Naive thymus-derived CD4-positive, alpha-beta T cell (primary cell): ENCODE results near the gene HOXB5. TPM values are rescaled to one million over a fixed set of nuclear protein-coding genes. Genes with fewer than 3 reads are reported as not detected.
A peak's percentile ranks its signal among the peaks of the same experiment; 100 is the strongest.

ENCODE experiments used
- ATAC-seq: fragments of 150-1000 bp; cut with Tn5 transposase; 2 replicates; pipeline ENCODE4 v1.10.0; 2021; ENCODE audit warnings: mild to moderate bottlenecking, moderate library complexity
- CTCF ChIA-PET: fragments of 350-600 bp; sonication (Branson Sonifier 250); formaldehyde crosslinking; loops from one replicate; lab custom pipeline; 2021; ENCODE audit warnings: antibody characterized with exemption; lab: Charles Lee
- POLR2A ChIA-PET: fragments of 350-600 bp; sonication (Branson Sonifier 250); formaldehyde crosslinking; loops from one replicate; lab custom pipeline; 2021; ENCODE audit warnings: antibody characterized with exemption, inconsistent platforms; lab: Charles Lee
- DNase-seq, 9 donors: peaks; one replicate each; pipeline versions ENCODE4 v3.0.0 to v3.0.0-alpha.2; 2020 to 2022; ENCODE audit warnings: mixed read lengths in 1 of 9
- H3K27ac ChIP-seq: one replicate; pipeline ENCODE4 v1.7.0; 2013; ENCODE audit warnings: mild to moderate bottlenecking, low read depth, low read length, moderate library complexity
- H3K27me3 ChIP-seq, 2 donors: one replicate each; pipeline ENCODE4 v1.7.0; 2013; ENCODE audit warnings: low read length in 2 of 2, mild to moderate bottlenecking in 2 of 2, moderate library complexity in 2 of 2; ENCODE audit not compliant: control insufficient read depth in 2 of 2, insufficient read depth in 2 of 2
- H3K36me3 ChIP-seq, 3 experiments: 1 replicate in 2 of 3; 2 replicates in 1 of 3; pipeline ENCODE4 v1.7.0; 2013; ENCODE audit warnings: low read length in 3 of 3, mild to moderate bottlenecking in 3 of 3, moderate library complexity in 1 of 3; ENCODE audit not compliant: insufficient read depth in 3 of 3, control insufficient read depth in 2 of 3
- H3K4me1 ChIP-seq, 2 donors: one replicate each; pipeline ENCODE4 v1.7.0; 2013; ENCODE audit warnings: low read length in 2 of 2, mild to moderate bottlenecking in 2 of 2, moderate library complexity in 1 of 2; ENCODE audit not compliant: control insufficient read depth in 2 of 2, insufficient read depth in 2 of 2
- H3K4me3 ChIP-seq: 2 replicates; pipeline ENCODE4 v1.7.0; 2013; ENCODE audit warnings: mild to moderate bottlenecking, low read length
- H3K9me3 ChIP-seq, 3 experiments: 1 replicate in 2 of 3; 2 replicates in 1 of 3; pipeline ENCODE4 v1.7.0; 2013; ENCODE audit warnings: low read length in 3 of 3; ENCODE audit not compliant: control insufficient read depth in 2 of 3
- H3K27ac Mint-ChIP-seq, 9 donors: one replicate each; pipeline ENCODE4 v1.8.0; 2020 to 2022; ENCODE audit warnings: mixed read lengths in 9 of 9, mild to moderate bottlenecking in 8 of 9, moderate library complexity in 5 of 9, inconsistent platforms in 2 of 9
- H3K27me3 Mint-ChIP-seq, 5 donors: one replicate each; pipeline ENCODE4 v1.8.0; 2021 to 2022; ENCODE audit warnings: mixed read lengths in 5 of 5, mild to moderate bottlenecking in 1 of 5
- H3K36me3 Mint-ChIP-seq, 5 donors: one replicate each; pipeline ENCODE4 v1.8.0; 2020 to 2022; ENCODE audit warnings: mixed read lengths in 5 of 5, mild to moderate bottlenecking in 3 of 5, inconsistent platforms in 1 of 5
- H3K4me1 Mint-ChIP-seq, 7 donors: one replicate each; pipeline ENCODE4 v1.8.0; 2020 to 2022; ENCODE audit warnings: mixed read lengths in 7 of 7, mild to moderate bottlenecking in 3 of 7, inconsistent platforms in 1 of 7
- H3K4me3 Mint-ChIP-seq, 10 donors: one replicate each; pipeline ENCODE4 v1.8.0; 2020 to 2022; ENCODE audit warnings: mild to moderate bottlenecking in 10 of 10, mixed read lengths in 10 of 10, moderate library complexity in 6 of 10, inconsistent platforms in 2 of 10
- H3K9me3 Mint-ChIP-seq, 11 donors: one replicate each; pipeline ENCODE4 v1.8.0; 2020 to 2022; ENCODE audit warnings: mixed read lengths in 11 of 11, mild to moderate bottlenecking in 4 of 11, inconsistent platforms in 1 of 11, moderate library complexity in 1 of 11
- intact Hi-C, 2 donors: fragments of 100-400 bp; cut with micrococcal nuclease; formaldehyde crosslinking; loops; one replicate each; pipeline ENCODE4 v1.15.1; 2023
- polyA plus RNA-seq, 2 donors: library from polyadenylated mRNA; unstranded; fragments of 300-500 nt; fragmentation: Illumina TruSeq; gene quantifications; one replicate each; pipeline ENCODE4 v1.2.3, GENCODE V29; 2021
- total RNA-seq, 6 experiments: library from RNA in 5 of 6; stranded (reverse) in 5 of 6; gene quantifications; 1 replicate in 5 of 6; 2 replicates in 1 of 6; pipeline ENCODE4 v1.2.3 and lab custom pipeline; 2021 to 2026

HOXB5 gene
- total and polyA plus RNA-seq, 7 experiments from 2014 or later = not detected

- Histone ChIP-seq H3K36me3 (peaks cover 0 to 5% (median 0%) of the 10 kb centered on the region in 3 experiments), H3K4me3 (peak overlapping the region; percentile 31), H3K9me3 (no peaks in the 10 kb centered on the region), H3K4me1 (peaks cover 0 to 29% of the 10 kb centered on the region in 2 donors), H3K27me3 (no peaks in the 10 kb centered on the region), H3K27ac (peak overlapping the region; percentile 90)
- DNase-seq = peak in 1 of 9 donors; percentile 11
- H3K36me3 Mint-ChIP-seq = peaks cover 0 to 19% (median 8%) of the 10 kb centered on the region in 5 donors
- intact Hi-C loops = loop anchor here in 1 of 2 donors (10.0 kb wide), 1 partner anchor 348 kb away; the partner anchor contains the start of gene ATP5MC1
- ChIA-PET CTCF (interaction anchor here (0.6 to 1.8 kb wide), 4 partner anchors 9 to 85 kb away, joined by 3 to 7 read pairs (median 4); no protein-coding TSS in a partner anchor), POLR2A (interaction anchor here (0.5 to 4.3 kb wide), 7 partner anchors 8 to 1603 kb away, joined by 3 to 24 read pairs (median 3); partner anchors contain the start of gene PPP1R9B)
- H3K9me3 Mint-ChIP-seq = no peaks in the 10 kb centered on the region
- peaks cover 15 to 56% (median 48%) of the 10 kb centered on the region in 7 donors for H3K4me1 Mint-ChIP-seq
- H3K4me3 Mint-ChIP-seq = peak overlapping the region in 9 of 10 donors; percentile 71 to 100 (median 94)
- peaks cover 0 to 18% (median 10%) of the 10 kb centered on the region in 5 donors for H3K27me3 Mint-ChIP-seq
- no peak for ATAC-seq
- peak overlapping the region; percentile 87 to 100 (median 95) for H3K27ac Mint-ChIP-seq
These were observed 46.4 kb downstream of the HOXB5 start for GRCh38 chr17:48546924-48547807.

- intact Hi-C loops = loop anchor here in 1 of 2 donors (10.0 kb wide), 1 partner anchor 348 kb away; the partner anchor contains the start of gene ATP5MC1
- Histone ChIP-seq H3K36me3 (peaks cover 0 to 5% (median 0%) of the 10 kb centered on the region in 3 experiments), H3K9me3 (no peaks in the 10 kb centered on the region), H3K4me3 (peak overlapping the region; percentile 31), H3K4me1 (peaks cover 0 to 29% of the 10 kb centered on the region in 2 donors), H3K27ac (peak overlapping the region; percentile 90), H3K27me3 (no peaks in the 10 kb centered on the region)
- Mint-ChIP-seq H3K4me3 (peak overlapping the region; percentile 15 to 100 (median 94)), H3K4me1 (peaks cover 20 to 62% (median 49%) of the 10 kb centered on the region in 7 donors), H3K36me3 (peaks cover 0 to 21% (median 8%) of the 10 kb centered on the region in 5 donors), H3K9me3 (no peaks in the 10 kb centered on the region), H3K27ac (peak overlapping the region; percentile 87 to 100 (median 95)), H3K27me3 (peaks cover 0 to 22% (median 10%) of the 10 kb centered on the region in 5 donors)
- ChIA-PET POLR2A (interaction anchor here (0.7 to 4.3 kb wide), 7 partner anchors 11 to 92 kb away, joined by 3 to 24 read pairs (median 3); no protein-coding TSS in a partner anchor), CTCF (interaction anchor here (0.6 to 1.8 kb wide), 3 partner anchors 8 to 54 kb away, joined by 3 to 7 read pairs (median 4); no protein-coding TSS in a partner anchor)
- DNase-seq (no peak), ATAC-seq (no peak)
These were observed 47.2 kb downstream of the HOXB5 start for GRCh38 chr17:48546137-48546923.

- peak overlapping the region; percentile 94 to 100 (median 95) for H3K4me3 Mint-ChIP-seq
- H3K27me3 ChIP-seq = no peaks in the 10 kb centered on the region
- H3K4me1 Mint-ChIP-seq = peaks cover 20 to 68% (median 54%) of the 10 kb centered on the region in 7 donors
- H3K27ac ChIP-seq = peak overlapping the region; percentile 90
- intact Hi-C loops = loop anchor here in 1 of 2 donors (10.0 kb wide), 1 partner anchor 349 kb away; the partner anchor contains the start of gene ATP5MC1
- POLR2A ChIA-PET = interaction anchor here (1.0 to 4.3 kb wide), 3 partner anchors 11 to 34 kb away, joined by 3 to 24 read pairs (median 3); no protein-coding TSS in a partner anchor
- H3K4me1 ChIP-seq = peaks cover 0 to 29% of the 10 kb centered on the region in 2 donors
- H3K27ac Mint-ChIP-seq = peak overlapping the region; percentile 54 to 100 (median 95)
- DNase-seq = no peak
- CTCF ChIA-PET = no interaction called here
- peaks cover 0 to 5% (median 0%) of the 10 kb centered on the region in 3 experiments for H3K36me3 ChIP-seq
- H3K9me3 ChIP-seq = no peaks in the 10 kb centered on the region
- no peaks in the 10 kb centered on the region for H3K9me3 Mint-ChIP-seq
- peaks cover 0 to 22% (median 10%) of the 10 kb centered on the region in 5 donors for H3K27me3 Mint-ChIP-seq
- peaks cover 0 to 24% (median 8%) of the 10 kb centered on the region in 5 donors for H3K36me3 Mint-ChIP-seq
- no peak overlapping the region for H3K4me3 ChIP-seq
- ATAC-seq = no peak
These were observed 48.0 kb downstream of the HOXB5 start for GRCh38 chr17:48545539-48545938.

- Mint-ChIP-seq H3K27ac (peak within 1 kb of the TSS; percentile 87 to 100 (median 95)), H3K4me3 (peak within 1 kb of the TSS; percentile 94 to 100 (median 95)), H3K4me1 (peaks cover 20 to 73% (median 58%) of the 10 kb centered on the region in 7 donors), H3K9me3 (no peaks in the 10 kb centered on the region), H3K27me3 (peaks cover 0 to 22% (median 10%) of the 10 kb centered on the region in 5 donors), H3K36me3 (peaks cover 0 to 25% (median 8%) of the 10 kb centered on the region in 5 donors)
- ChIA-PET POLR2A (interaction anchor here (1.1 to 4.3 kb wide), 2 partner anchors 12 to 35 kb away, joined by 3 to 24 read pairs; no protein-coding TSS in a partner anchor), CTCF (no interaction called here)
- H3K27ac ChIP-seq = peak within 1 kb of the TSS; percentile 90
- peak within 1 kb of the TSS; percentile 80 for H3K4me3 ChIP-seq
- H3K4me1 ChIP-seq = peaks cover 0 to 34% of the 10 kb centered on the region in 2 donors
- H3K9me3 ChIP-seq = no peaks in the 10 kb centered on the region
- DNase-seq (no peak), ATAC-seq (no peak)
- H3K27me3 ChIP-seq = no peaks in the 10 kb centered on the region
- peaks cover 0 to 5% (median 0%) of the 10 kb centered on the region in 3 experiments for H3K36me3 ChIP-seq
- intact Hi-C loops = loop anchor here in 1 of 2 donors (10.0 kb wide), 1 partner anchor 350 kb away; the partner anchor contains the start of gene ATP5MC1
These were observed 48.6 kb downstream of the HOXB5 start, which contains the start of gene HOXB2 for GRCh38 chr17:48545022-48545375. HOXB2 (minus strand) TSS chr17:48545109; CDS start chr17:48544911, 198 bp downstream.

- peak in 6 of 9 donors; percentile 27 to 59 (median 34) for DNase-seq
- Mint-ChIP-seq H3K36me3 (peaks cover 0 to 25% (median 8%) of the 10 kb centered on the region in 5 donors), H3K27ac (peak overlapping the region; percentile 87 to 100 (median 95)), H3K4me1 (peaks cover 20 to 77% (median 62%) of the 10 kb centered on the region in 7 donors), H3K4me3 (peak overlapping the region; percentile 94 to 100 (median 95)), H3K9me3 (no peaks in the 10 kb centered on the region), H3K27me3 (peaks cover 0 to 23% (median 10%) of the 10 kb centered on the region in 5 donors)
- ChIA-PET CTCF (no interaction called here), POLR2A (interaction anchor here (0.7 to 2.4 kb wide), 6 partner anchors 9 to 51 kb away, joined by 3 to 12 read pairs (median 3); no protein-coding TSS in a partner anchor)
- peak overlapping the region; percentile 80 for H3K4me3 ChIP-seq
- H3K9me3 ChIP-seq = no peaks in the 10 kb centered on the region
- peaks cover 0 to 5% (median 0%) of the 10 kb centered on the region in 3 experiments for H3K36me3 ChIP-seq
- no peaks in the 10 kb centered on the region for H3K27me3 ChIP-seq
- H3K4me1 ChIP-seq = peaks cover 0 to 37% of the 10 kb centered on the region in 2 donors
- intact Hi-C loops = loop anchor here (1.0 to 10.0 kb wide), 6 partner anchors 34 to 350 kb away; partner anchors contain the start of genes ATP5MC1 (in 1 of the 2) and HOXB4 (in 1 of the 2)
- peak overlapping the region; percentile 90 for H3K27ac ChIP-seq
- no peak for ATAC-seq
These were observed 49.1 kb downstream of the HOXB5 start for GRCh38 chr17:48544349-48545021.
